H1 (cell line): ENCODE results near the gene ANKMY2. TPM values are rescaled to one million over a fixed set of nuclear protein-coding genes. Genes with fewer than 3 reads are reported as not detected.

Experiments used
- CTCF ChIA-PET: fragments of 300-600 bp; sonication (Branson Sonifier 250); formaldehyde crosslinking; loops from one replicate; lab custom pipeline; 2021; ENCODE audit not compliant: partially characterized antibody; lab: Charles Lee
- POLR2A ChIA-PET: fragments of 300-600 bp; sonication (Branson Sonifier 250); formaldehyde crosslinking; loops from one replicate; lab custom pipeline; 2021; ENCODE audit warnings: inconsistent platforms; ENCODE audit not compliant: partially characterized antibody; lab: Charles Lee
- DNase-seq, 2 experiments: peaks; one replicate each; pipeline versions ENCODE4 v3.0.0 to v3.0.0-alpha.2; 2010 to 2022; ENCODE audit warnings: low spot score in 2 of 2, low read depth in 1 of 2, mixed read lengths in 1 of 2
- FAIRE-seq: peaks from 2 replicates; lab custom pipeline; 2011; peaks lifted over from hg19 to GRCh38; lab: Jason Lieb, UNC
- H2AFZ ChIP-seq: 2 replicates; pipeline ENCODE4 v1.8.1; 2012; ENCODE audit warnings: low read length, inconsistent platforms
- H2AK5ac ChIP-seq: 2 replicates; pipeline ENCODE4 v1.6.1; 2013; ENCODE audit warnings: low read depth, low read length
- H2BK120ac ChIP-seq: replicated peaks from 2 replicates; pipeline ENCODE3; 2013; ENCODE audit warnings: low read depth, low read length, inconsistent platforms
- H2BK12ac ChIP-seq: 2 replicates; pipeline ENCODE4 v1.6.1; 2013; ENCODE audit warnings: low read depth, low read length
- H2BK15ac ChIP-seq: 2 replicates; pipeline ENCODE4 v1.6.1; 2013; ENCODE audit warnings: low read length
- H2BK20ac ChIP-seq: 2 replicates; pipeline ENCODE4 v1.6.1; 2013; ENCODE audit warnings: low read length
- H2BK5ac ChIP-seq: 2 replicates; pipeline ENCODE4 v1.6.1; 2013; ENCODE audit warnings: low read depth, low read length
- H3K14ac ChIP-seq: 2 replicates; pipeline ENCODE4 v1.6.1; 2013; ENCODE audit warnings: inconsistent platforms; ENCODE audit not compliant: insufficient read length
- H3K18ac ChIP-seq: 2 replicates; pipeline ENCODE4 v1.6.1; 2013; ENCODE audit warnings: low read length; ENCODE audit errors: extremely low read depth
- H3K23ac ChIP-seq: 2 replicates; pipeline ENCODE4 v1.6.1; 2013; ENCODE audit warnings: inconsistent platforms; ENCODE audit not compliant: insufficient read length
- H3K23me2 ChIP-seq: 2 replicates; pipeline ENCODE4 v1.6.1; 2013; ENCODE audit warnings: low read depth, low read length
- H3K27ac ChIP-seq: 2 replicates; pipeline ENCODE4 v1.6.1; 2011; ENCODE audit warnings: low read depth, low read length, inconsistent platforms
- H3K27me3 ChIP-seq, 4 experiments: replicated peaks in 1 of 4; 1 replicate in 1 of 4; 2 replicates in 3 of 4; pipeline versions ENCODE4 v1.6.1 to v1.8.1; 2011 to 2013; ENCODE audit warnings: low read length in 3 of 4, mild to moderate bottlenecking in 3 of 4, inconsistent platforms in 2 of 4, mixed read lengths in 2 of 4, moderate library complexity in 1 of 4; ENCODE audit not compliant: control insufficient read depth in 3 of 4, insufficient read depth in 3 of 4; ENCODE audit errors: extremely low read depth in 1 of 4
- H3K36me3 ChIP-seq, 4 experiments: 2 replicates each; pipeline versions ENCODE4 v1.6.1 to v1.8.1; 2011 to 2013; ENCODE audit warnings: mild to moderate bottlenecking in 4 of 4, low read length in 3 of 4, moderate library complexity in 2 of 4, control low read depth in 1 of 4, inconsistent platforms in 1 of 4; ENCODE audit not compliant: insufficient read depth in 4 of 4, control insufficient read depth in 2 of 4
- H3K4ac ChIP-seq: replicated peaks from 2 replicates; pipeline ENCODE3; 2013; ENCODE audit warnings: low read length, low read depth, mixed read lengths, inconsistent platforms; ENCODE audit not compliant: insufficient read length
- H3K4me1 ChIP-seq, 4 experiments: replicated peaks in 1 of 4; 1 replicate in 1 of 4; 2 replicates in 3 of 4; pipeline versions ENCODE4 v1.6.1 to v1.8.1; 2011 to 2013; ENCODE audit warnings: low read length in 3 of 4, inconsistent platforms in 2 of 4, mixed read lengths in 1 of 4; ENCODE audit not compliant: insufficient read depth in 4 of 4, control insufficient read depth in 3 of 4
- H3K4me2 ChIP-seq, 2 experiments: 2 replicates each; pipeline versions ENCODE4 v1.6.1 to v1.8.1; 2011 to 2013; ENCODE audit warnings: low read depth in 2 of 2, low read length in 2 of 2, control low read depth in 1 of 2, inconsistent platforms in 1 of 2, mild to moderate bottlenecking in 1 of 2; ENCODE audit not compliant: insufficient read depth in 1 of 2
- H3K4me3 ChIP-seq, 4 experiments: fragments of 200-600, 300-600 bp in 1 of 4; sonication (generic), shearing (Covaris generic), sonication (Bioruptor Twin) in 1 of 4; 2 replicates each; pipeline versions ENCODE4 v1.5.1 to v1.8.1; 2011 to 2016; ENCODE audit warnings: low read length in 4 of 4, low read depth in 3 of 4, control low read depth in 2 of 4, inconsistent platforms in 2 of 4, mild to moderate bottlenecking in 2 of 4, mixed read lengths in 1 of 4, moderate library complexity in 1 of 4; ENCODE audit not compliant: insufficient read depth in 2 of 4; ENCODE audit errors: extremely low read depth in 1 of 4
- H3K56ac ChIP-seq: replicated peaks from 2 replicates; pipeline ENCODE3; 2013; ENCODE audit warnings: low read depth, mild to moderate bottlenecking, mixed read lengths, low read length, inconsistent platforms; ENCODE audit not compliant: insufficient read length
- H3K79me1 ChIP-seq: 2 replicates; pipeline ENCODE4 v1.6.1; 2013; ENCODE audit warnings: low read depth, low read length, control low read depth
- H3K79me2 ChIP-seq, 2 experiments: 2 replicates each; pipeline versions ENCODE4 v1.6.1 to v1.8.1; 2012 to 2013; ENCODE audit warnings: low read length in 2 of 2, mild to moderate bottlenecking in 2 of 2, inconsistent platforms in 1 of 2; ENCODE audit not compliant: insufficient read depth in 2 of 2, control insufficient read depth in 1 of 2
- H3K9ac ChIP-seq, 4 experiments: replicated peaks in 1 of 4; 1 replicate in 1 of 4; 2 replicates in 3 of 4; pipeline versions ENCODE4 v1.6.1 to v1.8.1; 2011 to 2013; ENCODE audit warnings: low read depth in 3 of 4, low read length in 3 of 4, control low read depth in 2 of 4, mild to moderate bottlenecking in 2 of 4, moderate library complexity in 2 of 4, inconsistent platforms in 1 of 4; ENCODE audit errors: extremely low read depth in 1 of 4
- H3K9me3 ChIP-seq, 2 experiments: 2 replicates each; pipeline versions ENCODE4 v1.6.1 to v1.8.1; 2012 to 2013; ENCODE audit warnings: mild to moderate bottlenecking in 2 of 2, moderate library complexity in 2 of 2, control low read depth in 1 of 2, inconsistent platforms in 1 of 2, low read depth in 1 of 2, low read length in 1 of 2, mixed read lengths in 1 of 2; ENCODE audit not compliant: insufficient read depth in 2 of 2
- H4K20me1 ChIP-seq, 2 experiments: replicated peaks in 1 of 2; 2 replicates each; pipeline versions ENCODE3 to v1.8.1; 2011 to 2013; ENCODE audit warnings: inconsistent platforms in 2 of 2, low read length in 2 of 2, mild to moderate bottlenecking in 1 of 2; ENCODE audit not compliant: insufficient read depth in 2 of 2, control insufficient read depth in 1 of 2
- H4K5ac ChIP-seq: 2 replicates; pipeline ENCODE4 v1.6.1; 2013; ENCODE audit warnings: low read length, low read depth, mixed read lengths, inconsistent platforms; ENCODE audit not compliant: insufficient read length
- H4K8ac ChIP-seq: 2 replicates; pipeline ENCODE4 v1.8.0; 2013; ENCODE audit warnings: mild to moderate bottlenecking, moderate library complexity, low read length, inconsistent platforms; ENCODE audit not compliant: insufficient read depth; ENCODE audit errors: extremely low read depth
- H4K91ac ChIP-seq: replicated peaks from 2 replicates; pipeline ENCODE3; 2013; ENCODE audit warnings: low read length, mixed read lengths, inconsistent platforms; ENCODE audit not compliant: insufficient read length
- ASH2L ChIP-seq: fragments of 200-600, 300-600 bp; sonication (generic); IDR thresholded peaks from one replicate; pipeline ENCODE4 v1.7.1; 2017; ENCODE audit warnings: low read length
- CTBP2 ChIP-seq: IDR thresholded peaks from 2 replicates; pipeline ENCODE4 v1.7.0; 2011; ENCODE audit warnings: borderline replicate concordance, mild to moderate bottlenecking, moderate library complexity, mixed read lengths, low read length; ENCODE audit not compliant: insufficient read depth, insufficient read length
- KDM4A ChIP-seq: IDR thresholded peaks from one replicate; pipeline ENCODE4 v1.7.1; 2012; ENCODE audit warnings: low read depth, mild to moderate bottlenecking, moderate library complexity, low read length, inconsistent platforms; ENCODE audit not compliant: severe bottlenecking
- KDM5A ChIP-seq: fragments of 200-600 bp; IDR thresholded peaks from 2 replicates; pipeline ENCODE4 v1.7.1; 2012; ENCODE audit warnings: mild to moderate bottlenecking, low read length, inconsistent platforms, mixed read lengths
- MAX ChIP-seq: IDR thresholded peaks from 2 replicates; pipeline ENCODE4 v1.6.1; 2012; ENCODE audit warnings: inconsistent platforms
- NANOG ChIP-seq: IDR thresholded peaks from 2 replicates; pipeline ENCODE4 v1.6.1; 2011; ENCODE audit warnings: low read length, low read depth, mild to moderate bottlenecking, inconsistent platforms; ENCODE audit not compliant: insufficient read depth, poor library complexity, severe bottlenecking
- NRF1 ChIP-seq: IDR thresholded peaks from 2 replicates; pipeline ENCODE4 v1.6.1; 2011; ENCODE audit warnings: mild to moderate bottlenecking, low read depth, low read length, improper control_type of control experiment
- POU5F1 ChIP-seq: IDR thresholded peaks from 2 replicates; pipeline ENCODE4 v1.6.1; 2011; ENCODE audit warnings: low read depth, mild to moderate bottlenecking, low read length, moderate library complexity
- RFX5 ChIP-seq: IDR thresholded peaks from 2 replicates; pipeline ENCODE4 v1.6.1; 2011; ENCODE audit warnings: low read depth, low read length, improper control_type of control experiment, borderline replicate concordance
- SIRT6 ChIP-seq: IDR thresholded peaks from one replicate; pipeline ENCODE4 v1.7.1; 2012; ENCODE audit warnings: low read length, inconsistent platforms
- SIX5 ChIP-seq: IDR thresholded peaks from 2 replicates; pipeline ENCODE4 v1.6.1; 2011; ENCODE audit warnings: mild to moderate bottlenecking, low read depth, low read length
- SP4 ChIP-seq: IDR thresholded peaks from 2 replicates; pipeline ENCODE4 v1.6.1; 2012; ENCODE audit warnings: low read length, inconsistent platforms
- USF2 ChIP-seq: IDR thresholded peaks from 2 replicates; pipeline ENCODE4 v1.6.1; 2011; ENCODE audit warnings: low read length, improper control_type of control experiment
- YY1 ChIP-seq: IDR thresholded peaks from 2 replicates; pipeline ENCODE4 v1.6.1; 2011; ENCODE audit warnings: low read depth, mild to moderate bottlenecking, low read length
- WGBS, 2 experiments: shearing (Covaris generic) in 1 of 2; methylation state at CpG; one replicate each; pipeline versions ENCODE4 v1.1.6 to v1.1.7; 2013 to 2015; ENCODE audit warnings: low lambda C conversion rate in 2 of 2, mixed read lengths in 2 of 2, inconsistent platforms in 1 of 2, low coverage in 1 of 2, missing lambda C conversion rate in 1 of 2; ENCODE audit not compliant: insufficient replicate concordance in 2 of 2, insufficient coverage in 1 of 2, insufficient read length in 1 of 2; ENCODE audit errors: extremely low coverage in 1 of 2, missing lambda C conversion rate in 1 of 2; 5-methylcytosine and 5-hydroxymethylcytosine counted together
- polyA plus RNA-seq, 7 experiments: library from polyadenylated mRNA; depleted of rRNA in 3 of 7; stranded (reverse) in 5 of 7; unstranded in 2 of 7; fragments of >200 nt in 5 of 7; fragments of 200-250 nt in 2 of 7; gene quantifications; 1 replicate in 5 of 7; 2 replicates in 1 of 7; 4 replicates in 1 of 7; pipeline versions ENCODE4 v1.2.1 to v1.2.3, GENCODE V29; 2011 to 2013; ENCODE audit warnings: missing spikeins in 2 of 7, mixed read lengths in 2 of 7
- total RNA-seq: library from RNA; stranded (reverse); fragmentation: NEBNext Ultra II Directional; extraction: Animal tissue kit (Norgen Biotek cat#: 25700); gene quantifications from 2 replicates; pipeline ENCODE4 v1.2.1, GENCODE V29; 2021

ANKMY2 gene
- total and polyA plus RNA-seq, 2 of the 8 experiments (the other 6 are each of a cell fraction or from before 2014, with no cell fraction given) = 5.2 to 9.3 TPM

GRCh38 chr7:16599860-16600259 lies 45.7 kb downstream of the ANKMY2 start:
- Histone ChIP-seq H2BK12ac (no peak overlapping the region), H2BK20ac (no peak overlapping the region), H3K23ac (no peak overlapping the region), H3K4ac (no peak overlapping the region), H2BK120ac (no peak overlapping the region), H2BK15ac (no peak overlapping the region), H3K4me1 (peaks cover 0 to 7% (median 3%) of the 10 kb centered on the region in 4 experiments; a peak in 2 of 7 replicates), H3K79me2 (no peaks in the 10 kb centered on the region), H4K8ac (no peak overlapping the region), H3K14ac (no peak overlapping the region), H3K27ac (no peak overlapping the region), H4K5ac (no peak overlapping the region), H3K56ac (no peak overlapping the region), H4K91ac (no peak overlapping the region), H4K20me1 (no peaks in the 10 kb centered on the region), H3K27me3 (no peaks in the 10 kb centered on the region), H3K18ac (no peak overlapping the region), H3K36me3 (peaks cover 0 to 4% (median 0%) of the 10 kb centered on the region in 4 experiments; a peak in 1 of 8 replicates)
- no peak for FAIRE-seq
- CTCF ChIA-PET = no interaction called here
- POLR2A ChIA-PET = no interaction called here
- no peak for TF ChIP-seq ASH2L
- TF ChIP-seq CTBP2 = no peak
- TF ChIP-seq KDM5A = no peak
- no peak for TF ChIP-seq RFX5
- TF ChIP-seq SIRT6 = no peak
- no peak for TF ChIP-seq YY1
- TF ChIP-seq USF2 = no peak
- TF ChIP-seq NANOG = no peak
- no peak for TF ChIP-seq KDM4A
- no peak for TF ChIP-seq MAX
- no peak for TF ChIP-seq NRF1
- no peak for TF ChIP-seq SP4
- TF ChIP-seq POU5F1 = no peak
- no peak for TF ChIP-seq SIX5
- TF ChIP-seq, all 59 proteins: peak for 0
- Histone ChIP-seq H3K79me1 (no peaks in the 10 kb centered on the region), H2BK5ac (no peak overlapping the region), H2AK5ac (no peak overlapping the region), H3K9ac (no peak overlapping the region), H3K23me2 (no peaks in the 10 kb centered on the region), H3K4me2 (no peak overlapping the region), H3K4me3 (no peak overlapping the region), H2AFZ (no peak overlapping the region), H3K9me3 (no peaks in the 10 kb centered on the region)
- WGBS, 2 experiments = 94% methylated on average over 7 of the region's 7 CpGs; no CpG with 5 or more reads in 1 of the 2 experiments
- DNase-seq = no peak
